GM19468 (cell line): ENCODE results near the gene SLC17A8.
"Not testable (repeated sequence)": the region's sequence is repeated elsewhere in the genome, so short reads cannot be mapped to it uniquely, and the experiment has no call there.

Experiments used
- ATAC-seq: cut with Tn5 transposase; IDR thresholded peaks from one replicate; pipeline ENCODE4 v1.9.1; 2021; ENCODE audit warnings: mild to moderate bottlenecking, moderate library complexity, moderate number of reproducible peaks; ENCODE audit not compliant: unreplicated experiment; ENCODE audit errors: extremely low read depth

The SLC17A8 gene

DNA sequence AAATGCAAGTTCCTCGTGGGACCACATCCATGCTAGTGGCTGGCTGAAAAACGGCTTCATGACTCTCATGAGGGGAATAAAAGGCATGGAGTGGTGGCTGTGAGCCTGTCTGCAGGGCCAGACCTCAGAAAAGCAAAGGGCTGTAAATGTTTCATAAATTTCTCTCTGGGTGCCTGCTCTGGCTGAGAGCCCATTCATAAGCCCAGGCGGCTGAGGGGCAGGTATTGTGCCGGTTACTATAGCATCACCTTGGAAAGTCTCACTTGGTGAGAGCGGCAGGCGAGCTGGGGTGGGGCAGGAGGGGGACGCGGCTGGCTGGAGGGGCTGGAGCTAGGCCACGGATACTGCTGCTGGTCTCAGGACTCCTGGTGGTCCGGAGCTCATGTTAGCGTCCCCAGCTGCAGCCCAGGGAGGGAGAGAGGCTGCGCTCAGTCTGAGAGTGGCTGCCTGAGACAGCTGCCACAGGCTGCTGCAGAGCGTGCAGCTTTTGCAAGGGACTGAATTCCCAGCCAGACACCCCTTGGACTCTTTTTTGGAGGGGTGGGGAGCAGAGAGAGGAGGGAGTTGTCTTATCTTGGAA lies at the start of gene SLC17A8:
Gene SLC17A8 (plus strand): TSS at position 431 of the 580 bp plus-strand sequence. CDS start 318 bp downstream, outside the sequence.
- no peak for ATAC-seq

DNA sequence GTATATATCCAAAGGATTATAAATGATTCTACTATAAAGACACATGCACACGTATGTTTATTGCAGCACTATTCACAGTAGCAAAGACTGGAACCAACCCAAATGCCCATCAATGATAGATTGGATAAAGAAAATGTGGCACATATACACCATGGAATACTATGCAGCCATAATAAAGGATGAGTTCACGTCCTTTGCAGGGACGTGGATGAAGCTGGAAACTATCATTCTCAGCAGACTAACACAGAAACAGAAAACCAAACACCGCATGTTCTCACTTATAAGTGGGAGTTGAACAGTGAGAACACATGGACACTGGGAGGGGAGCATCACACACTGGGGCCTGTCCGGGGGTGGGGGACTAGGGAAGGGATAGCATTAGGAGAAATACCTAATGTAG lies 48.7 kb upstream of the SLC17A8 start:
- not testable (repeated sequence) for ATAC-seq

DNA sequence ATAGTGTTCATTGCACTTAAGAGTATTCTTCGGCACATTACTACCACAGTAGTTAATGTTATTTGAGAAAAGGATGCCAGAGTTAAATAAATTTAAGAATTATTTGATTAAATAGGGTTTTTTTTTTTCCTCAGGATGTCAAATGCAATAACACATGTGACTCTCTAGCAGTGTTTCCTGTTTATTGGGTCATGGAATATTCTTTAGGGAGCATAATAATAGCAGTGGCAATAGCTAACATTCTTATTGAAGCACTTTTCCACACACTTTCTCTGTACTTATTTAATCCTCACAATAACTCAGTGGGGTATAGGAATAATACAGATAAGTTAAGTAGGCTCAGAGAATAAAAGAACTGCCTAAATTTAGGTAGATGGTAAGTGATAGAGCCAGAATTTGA lies 45.6 kb upstream of the SLC17A8 start:
- no peak for ATAC-seq

DNA sequence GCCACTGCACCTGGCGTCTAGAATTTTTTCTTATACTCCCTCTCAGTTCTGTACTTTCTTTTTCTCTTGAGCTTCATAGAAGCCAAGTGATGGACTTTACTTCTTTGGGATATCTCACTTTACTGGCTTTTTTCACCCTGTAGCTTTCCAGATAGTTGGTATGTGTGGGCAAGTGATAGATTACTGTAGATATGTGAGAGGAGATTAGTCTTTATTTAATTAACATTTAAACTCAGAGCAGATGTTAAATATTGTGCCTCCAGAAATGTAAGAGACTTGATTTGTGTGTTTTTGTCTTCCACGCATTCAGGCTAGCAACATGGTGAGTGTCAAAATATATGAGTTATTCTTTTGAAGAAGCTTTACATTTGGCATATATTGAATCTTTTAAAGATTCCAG lies 39.5 kb upstream of the SLC17A8 start:
- no peak for ATAC-seq

DNA sequence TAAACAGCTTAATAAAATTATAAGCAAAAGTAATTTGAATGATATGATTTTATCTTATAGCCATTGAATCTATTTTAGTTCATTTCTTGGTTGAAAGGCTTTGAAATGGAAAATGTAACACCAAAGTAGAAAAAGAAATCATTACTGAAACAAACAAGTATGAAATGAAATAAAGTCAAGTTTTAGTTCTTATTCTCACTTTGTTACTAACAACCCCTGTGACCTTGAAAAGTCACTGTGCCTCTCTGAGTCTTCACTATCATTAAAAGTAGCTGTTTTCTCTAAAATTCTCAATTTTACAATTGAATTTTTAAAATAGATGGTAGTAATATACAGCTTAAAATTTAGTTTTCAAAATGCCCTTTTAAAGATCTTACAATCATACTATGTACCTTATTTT lies 32.4 kb upstream of the SLC17A8 start:
- peak; percentile 47 for ATAC-seq

DNA sequence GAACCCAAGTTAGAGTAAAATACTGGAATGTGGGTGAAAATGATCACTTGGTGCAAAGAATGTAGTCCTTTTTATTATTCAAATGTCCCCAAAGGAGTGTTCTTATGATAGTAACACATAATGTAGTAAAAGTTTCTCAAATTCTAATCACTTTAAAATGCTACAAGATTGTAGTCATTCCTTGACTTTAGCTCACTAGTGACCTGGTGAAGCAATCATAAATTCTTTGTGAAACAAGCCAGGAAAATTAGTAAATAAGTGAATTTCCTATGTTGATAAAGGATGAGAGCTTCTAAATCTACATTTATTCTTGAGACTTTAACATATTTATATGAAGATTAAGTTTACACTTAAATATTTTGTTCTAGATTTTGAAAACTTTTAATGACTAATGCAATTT lies 30.7 kb upstream of the SLC17A8 start:
- ATAC-seq = no peak

DNA sequence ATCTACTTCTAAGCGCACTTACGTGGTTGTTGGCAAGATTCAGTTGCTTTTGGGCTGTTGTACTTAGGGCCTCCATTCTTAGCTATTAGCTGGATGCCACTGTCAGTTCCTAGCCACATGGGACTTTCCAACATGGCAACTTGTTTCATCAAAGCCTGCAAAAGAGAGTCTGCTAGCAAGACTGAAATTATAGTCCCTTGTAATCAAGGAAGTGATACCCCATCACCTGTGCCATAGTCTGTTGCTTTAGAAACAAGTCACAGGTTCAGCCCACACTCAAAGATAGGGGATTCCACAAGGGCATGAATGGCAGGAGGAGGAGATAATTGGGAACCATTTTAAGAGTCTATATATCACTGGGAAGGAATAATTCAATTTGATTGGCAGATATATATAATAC lies 27.1 kb upstream of the SLC17A8 start:
- peak; percentile 66 for ATAC-seq

DNA sequence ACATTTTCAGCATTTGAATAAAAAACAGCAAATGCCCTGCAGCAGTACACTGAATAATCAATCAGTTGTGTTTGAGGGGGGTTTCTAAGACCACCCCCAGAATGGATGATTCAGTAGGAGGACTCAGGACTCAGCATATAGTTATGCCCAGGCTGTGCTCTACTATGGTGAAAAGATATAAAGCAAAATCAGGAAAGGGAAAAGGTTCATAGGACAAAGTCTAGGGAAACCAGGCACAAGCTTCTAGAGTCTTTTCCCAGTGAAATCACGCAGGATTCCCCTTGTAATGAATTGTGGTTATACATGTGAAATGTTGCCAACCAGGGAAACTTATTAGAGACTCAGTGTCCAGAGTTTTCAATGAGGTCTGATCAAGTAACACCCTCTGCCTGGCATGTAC lies 25.0 kb upstream of the SLC17A8 start:
- ATAC-seq = no peak

DNA sequence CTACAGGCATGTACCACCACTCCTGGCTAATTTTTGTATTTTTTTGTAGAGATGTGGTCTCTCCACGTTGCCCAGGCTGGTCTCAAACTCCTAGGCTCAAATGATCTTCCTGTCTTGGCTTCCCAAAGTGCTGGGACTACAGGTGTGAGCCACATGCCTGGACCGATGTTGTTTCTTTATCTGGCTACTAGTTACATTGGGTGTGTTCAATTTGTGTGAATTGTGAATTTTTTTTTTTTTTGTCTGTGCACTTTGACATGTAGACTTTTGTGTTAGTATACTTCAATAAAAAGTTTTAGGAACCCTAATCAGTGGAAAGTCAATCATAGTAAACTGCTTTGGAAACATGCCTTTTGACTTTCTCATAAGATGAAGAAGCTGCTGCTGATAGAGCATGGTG lies 24.0 kb upstream of the SLC17A8 start:
- no peak for ATAC-seq

DNA sequence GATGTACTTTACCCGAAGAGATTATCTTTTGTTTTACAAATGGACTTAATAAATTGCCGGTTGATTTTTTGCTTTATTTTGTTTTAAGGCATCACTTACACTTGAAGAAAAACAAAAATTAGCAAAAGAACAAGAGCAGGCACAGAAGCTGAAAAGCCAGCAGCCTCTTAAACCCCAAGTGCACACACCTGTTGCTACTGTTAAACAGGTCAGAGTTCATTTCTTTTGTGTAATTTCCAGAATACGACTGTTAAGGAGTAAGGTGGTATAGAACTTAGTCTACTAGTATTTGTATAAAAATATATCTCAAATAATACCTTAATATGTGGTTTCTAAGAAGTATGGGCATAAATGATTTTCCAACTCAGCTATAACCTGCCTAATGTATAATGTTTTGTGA lies 19.6 kb upstream of the SLC17A8 start:
- ATAC-seq = no peak

DNA sequence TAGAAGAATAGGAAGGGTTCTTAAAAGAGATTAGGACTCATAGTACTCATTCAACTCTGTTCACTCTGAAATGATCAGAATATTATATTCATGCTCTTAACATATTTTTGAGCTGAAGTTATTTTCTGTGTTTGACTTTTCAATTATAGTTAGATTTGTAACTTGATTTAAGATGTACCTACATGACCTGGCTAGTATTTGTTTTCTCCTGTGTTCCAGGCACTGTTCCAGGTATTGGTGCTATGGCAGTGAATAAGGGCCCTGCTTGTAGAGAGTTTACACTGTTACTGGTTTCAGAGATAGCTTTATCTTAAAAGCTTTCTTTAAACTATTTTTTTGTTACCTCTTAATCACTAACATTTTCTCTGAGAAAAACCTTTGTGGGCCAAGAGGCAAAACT lies 19.1 kb upstream of the SLC17A8 start:
- ATAC-seq = no peak

DNA sequence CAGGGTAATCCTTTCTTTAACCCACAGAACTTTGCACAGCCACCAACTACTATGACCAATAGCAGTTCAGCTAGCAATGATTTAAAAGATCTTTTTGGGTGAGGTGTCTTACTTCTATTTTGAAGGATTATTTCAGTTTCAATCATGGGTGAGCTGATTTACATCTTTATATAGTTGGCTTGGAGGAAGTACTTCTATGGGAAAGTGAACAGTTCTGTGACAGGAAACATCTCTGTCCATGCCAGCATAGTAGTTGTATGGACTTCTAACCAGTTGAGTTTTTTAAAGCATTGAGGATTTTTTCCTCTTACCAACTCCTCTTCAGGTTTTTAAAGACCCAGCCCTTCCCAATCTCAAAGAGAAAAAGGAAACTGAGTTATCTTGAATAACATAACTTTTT lies 17.8 kb upstream of the SLC17A8 start:
- ATAC-seq = no peak

DNA sequence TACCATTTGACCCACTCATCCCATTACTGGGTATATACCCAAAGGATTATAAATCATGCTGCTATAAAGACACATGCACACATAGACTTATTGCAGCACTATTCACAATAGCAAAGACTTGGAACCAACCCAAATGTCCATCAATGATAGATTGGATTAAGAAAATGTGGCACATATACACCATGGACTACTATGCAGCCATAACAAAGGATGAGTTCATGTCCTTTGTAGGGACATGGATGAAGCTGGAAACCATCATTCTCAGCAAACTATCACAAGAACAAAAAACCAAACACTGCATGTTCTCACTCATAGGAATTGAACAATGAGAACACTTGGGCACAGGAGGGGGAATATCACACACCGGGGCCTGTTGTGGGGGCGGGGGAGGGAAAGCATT lies 14.0 kb upstream of the SLC17A8 start:
- not testable (repeated sequence) for ATAC-seq

DNA sequence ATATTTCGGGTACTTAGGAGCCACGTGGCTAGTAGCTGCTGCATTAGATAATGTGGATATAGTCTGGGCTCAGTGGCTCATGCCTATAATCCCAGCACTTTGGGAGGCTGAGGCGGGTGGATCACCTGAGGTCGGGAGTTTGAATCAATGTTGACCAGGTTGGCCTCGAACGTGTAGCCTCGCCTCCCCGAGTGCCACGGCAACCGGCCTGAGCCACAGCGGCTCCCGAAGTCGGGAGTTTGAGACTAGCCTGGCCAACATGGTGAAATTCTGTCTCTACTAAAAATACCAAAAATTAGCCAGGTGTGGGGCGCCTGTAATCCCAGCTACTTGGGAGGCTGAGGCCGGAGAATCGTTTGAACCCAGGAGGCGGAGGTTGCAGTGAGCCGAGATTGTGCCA lies 12.5 kb upstream of the SLC17A8 start:
- ATAC-seq = not testable (repeated sequence)

DNA sequence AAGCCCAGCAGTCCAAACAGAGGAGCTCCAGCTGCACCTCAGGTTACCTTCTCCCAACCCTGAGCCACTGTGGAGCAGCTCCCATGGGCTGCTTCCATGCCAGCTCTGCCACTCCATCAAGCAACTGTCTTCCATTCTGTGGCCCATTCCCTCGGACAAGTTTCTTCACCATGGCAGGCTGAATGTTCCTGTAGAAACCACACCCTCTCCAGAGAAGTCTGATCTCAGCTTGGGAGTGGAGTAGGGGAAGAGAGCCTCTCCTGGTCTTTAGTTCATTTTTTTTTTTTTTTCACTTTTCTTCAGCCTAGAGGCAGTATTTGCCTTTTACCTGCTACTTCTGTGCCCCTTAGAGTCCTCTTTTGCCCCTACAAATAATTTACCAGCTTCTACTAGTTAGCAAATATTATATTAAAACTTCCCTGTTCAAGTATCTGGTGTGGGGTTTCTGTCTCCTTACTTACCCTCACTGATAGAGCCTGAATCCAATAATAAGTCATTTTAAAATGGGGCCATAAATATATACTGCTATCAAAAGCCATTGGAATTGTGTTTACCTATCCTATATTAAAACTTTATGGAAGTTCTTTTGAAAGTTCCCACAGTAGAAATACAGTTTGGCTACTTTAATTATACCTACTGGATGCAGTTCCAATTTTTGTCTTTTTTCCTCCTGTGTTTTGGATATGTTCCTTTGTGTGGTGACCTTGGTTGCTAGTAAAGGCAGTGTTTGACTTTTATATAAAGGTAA lies 11.7 kb upstream of the SLC17A8 start:
- ATAC-seq = no peak

DNA sequence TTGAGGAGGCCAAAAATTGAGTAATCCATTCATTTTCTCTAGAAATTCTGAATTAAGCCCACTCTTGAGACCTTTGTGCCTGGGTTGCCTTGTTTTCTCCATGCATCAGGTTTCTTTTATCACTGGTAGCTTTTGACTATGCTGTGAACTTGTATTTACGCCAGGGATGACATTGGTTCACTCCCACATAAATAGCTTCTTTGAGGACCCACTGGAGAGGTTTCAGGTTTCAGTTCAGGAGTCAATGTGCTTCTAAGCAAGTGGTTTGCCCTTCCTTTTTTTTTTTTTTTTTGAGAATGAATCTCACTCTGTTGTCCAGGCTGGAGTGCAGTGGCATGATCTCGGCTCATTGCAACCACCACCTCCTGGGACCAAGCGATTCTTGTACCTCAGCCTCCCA lies 10.2 kb upstream of the SLC17A8 start:
- no peak for ATAC-seq

DNA sequence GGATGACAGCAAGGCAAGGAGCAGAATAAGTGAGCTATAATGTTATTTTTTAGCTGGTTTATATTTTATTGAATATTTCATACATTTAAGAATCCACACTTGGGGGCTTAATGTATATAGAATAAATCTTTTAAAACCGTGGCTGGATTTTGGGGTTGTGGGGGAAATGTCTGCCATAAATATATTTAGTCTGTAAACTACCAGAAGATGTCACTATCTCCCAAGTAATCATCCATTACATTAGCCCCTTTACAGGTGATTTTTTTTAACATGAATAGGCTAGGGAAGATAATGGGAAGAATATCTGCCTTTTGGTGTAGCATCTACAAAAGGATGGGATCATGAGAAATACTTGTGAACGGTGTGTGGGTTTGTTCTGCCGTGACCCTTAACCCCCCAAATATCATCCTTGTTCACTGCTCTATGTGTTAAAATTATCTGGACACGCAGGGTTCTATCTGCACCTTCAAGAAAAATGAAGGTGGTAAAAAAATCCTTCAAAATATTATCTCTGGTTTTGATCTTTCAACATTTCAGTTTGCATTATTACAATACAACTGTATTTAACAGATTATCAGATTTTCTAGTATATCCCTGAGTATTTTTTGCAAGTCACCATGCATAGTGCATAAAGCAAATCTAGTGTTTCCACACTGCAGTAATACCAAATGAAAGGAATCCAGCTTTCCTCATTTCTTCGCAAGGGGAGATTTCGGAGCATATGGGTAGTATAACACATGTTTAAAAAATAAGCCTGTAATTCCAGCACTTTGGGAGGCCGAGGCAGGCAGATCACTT lies 8.0 kb upstream of the SLC17A8 start:
- ATAC-seq = no peak

DNA sequence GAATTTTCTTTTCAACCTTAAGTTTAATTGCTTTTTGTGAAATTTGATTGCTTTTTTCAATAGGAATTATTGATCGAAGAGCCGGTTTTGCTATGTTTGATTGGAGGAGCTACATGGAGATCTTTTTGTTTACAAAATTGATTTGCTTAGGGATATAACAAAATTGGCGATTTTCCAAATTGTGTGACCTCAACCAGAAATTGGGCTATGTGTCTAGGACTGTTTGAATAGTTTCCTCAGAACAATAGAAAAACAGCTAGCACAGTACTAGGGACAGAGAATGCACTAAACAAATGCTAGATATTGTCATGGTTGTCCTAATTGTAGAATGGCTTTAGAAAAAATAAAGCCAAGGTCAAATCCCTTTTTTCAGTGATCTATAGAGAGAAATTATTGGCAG lies 2.4 kb downstream of the SLC17A8 start:
- ATAC-seq = no peak

DNA sequence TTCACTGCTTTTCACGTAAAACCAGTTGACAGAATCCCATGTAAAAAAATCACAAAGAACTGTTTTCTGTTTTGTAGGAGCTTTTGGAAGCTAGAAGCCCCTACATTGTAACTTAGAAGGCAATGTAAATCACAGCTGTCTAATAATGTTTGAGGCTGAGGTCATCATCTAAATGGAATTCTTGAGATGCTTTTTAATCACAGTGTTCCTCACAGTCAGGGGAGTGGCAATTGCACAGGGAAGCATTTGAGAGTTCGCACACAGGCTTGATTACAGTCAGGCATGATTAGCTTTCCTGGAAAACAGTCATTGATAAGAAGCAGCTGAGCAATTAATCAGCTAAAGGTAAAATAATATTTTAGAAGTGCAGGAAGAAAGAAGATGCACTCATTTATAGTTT lies 2.9 kb downstream of the SLC17A8 start:
- no peak for ATAC-seq

DNA sequence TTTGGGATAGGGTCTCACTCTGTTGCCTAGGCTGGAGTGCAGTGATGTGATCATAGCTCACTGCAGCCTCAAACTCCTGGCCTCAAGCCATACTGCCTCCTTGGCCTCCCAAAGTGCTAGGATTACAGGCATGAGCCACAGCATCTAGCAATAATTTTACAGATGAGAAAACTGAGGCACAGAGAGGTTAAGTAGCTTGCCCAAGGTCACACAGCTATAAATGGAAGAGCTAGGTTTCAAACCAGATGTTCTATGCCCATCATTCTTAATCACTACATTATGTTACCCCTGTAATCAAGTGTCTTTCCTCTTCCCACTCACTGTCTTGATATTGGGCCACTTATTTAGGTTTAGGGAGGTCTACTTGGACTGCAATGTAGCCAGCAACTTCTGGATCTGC lies 3.6 kb downstream of the SLC17A8 start:
- no peak for ATAC-seq

DNA sequence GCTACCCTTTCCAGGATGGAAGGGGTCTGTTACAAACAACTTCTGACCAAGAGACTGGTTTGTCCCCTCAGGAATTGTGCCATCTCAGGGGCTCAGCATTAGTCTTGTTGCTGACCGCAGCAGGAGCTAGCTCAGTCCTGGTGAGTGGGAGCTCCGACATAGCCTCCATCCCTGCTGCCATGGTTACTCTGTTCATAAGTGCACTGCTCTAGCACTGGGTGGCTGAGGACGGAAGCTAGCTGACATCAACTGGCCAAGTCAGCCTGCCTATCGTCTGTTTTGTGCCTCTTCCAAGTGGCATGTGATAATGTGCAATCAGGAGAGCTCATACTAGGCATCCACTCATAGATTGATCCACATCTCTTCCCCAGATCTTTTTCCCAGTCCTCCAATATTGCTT lies 7.5 kb downstream of the SLC17A8 start:
- ATAC-seq = no peak
